Dedifferentiated amniotic fluid mesenchymal stem cell (primary cell): Measurements from ENCODE around the gene TFB1M.
A peak's percentile ranks its signal among the peaks of the same experiment; 100 is the strongest.
"Not testable (repeated sequence)": the region's sequence is repeated elsewhere in the genome, so short reads cannot be mapped to it uniquely, and the experiment has no call there.

Source experiments
- DNase-seq: peaks from one replicate; pipeline ENCODE4 v3.0.0-alpha.2; 2016; ENCODE audit errors: extremely low spot score

The TFB1M gene

GRCh38 chr6:155314092-155314772, at the start of gene TFB1M:
TFB1M (minus strand) TSS chr6:155314484; CDS start chr6:155314428, 56 bp downstream.
- DNase-seq = peak; percentile 98

- DNase-seq = not testable (repeated sequence)
Observed at GRCh38 chr6:155364021-155364420, 49.7 kb upstream of the TFB1M start.

- DNase-seq = not testable (repeated sequence)
Observed at GRCh38 chr6:155362968-155363632, 48.8 kb upstream of the TFB1M start.

- DNase-seq = no peak
Observed at GRCh38 chr6:155354167-155354566, 39.9 kb upstream of the TFB1M start.

- DNase-seq = no peak
Observed at GRCh38 chr6:155352811-155353210, 38.5 kb upstream of the TFB1M start.

GRCh38 chr6:155352130-155352420, 37.8 kb upstream of the TFB1M start:
- DNase-seq = no peak

- no peak for DNase-seq
Observed at GRCh38 chr6:155351273-155352129, 37.2 kb upstream of the TFB1M start.

GRCh38 chr6:155349956-155350355, 35.7 kb upstream of the TFB1M start:
- no peak for DNase-seq

GRCh38 chr6:155349129-155349528, 34.8 kb upstream of the TFB1M start:
- DNase-seq = no peak

- no peak for DNase-seq
Observed at GRCh38 chr6:155347800-155348199, 33.5 kb upstream of the TFB1M start.

GRCh38 chr6:155346957-155347356, 32.7 kb upstream of the TFB1M start:
- DNase-seq = no peak

GRCh38 chr6:155344341-155345006, 30.2 kb upstream of the TFB1M start:
- DNase-seq = no peak

GRCh38 chr6:155341130-155341828, 27.0 kb upstream of the TFB1M start:
- no peak for DNase-seq

GRCh38 chr6:155340464-155341129, 26.3 kb upstream of the TFB1M start:
- no peak for DNase-seq

- not testable (repeated sequence) for DNase-seq
Observed at GRCh38 chr6:155339929-155340328, 25.6 kb upstream of the TFB1M start.

GRCh38 chr6:155338237-155338636, 24.0 kb upstream of the TFB1M start:
- DNase-seq = not testable (repeated sequence)

GRCh38 chr6:155335265-155335664, 21.0 kb upstream of the TFB1M start:
- DNase-seq = no peak

- DNase-seq = not testable (repeated sequence)
Observed at GRCh38 chr6:155334073-155334472, 19.8 kb upstream of the TFB1M start.

- no peak for DNase-seq
Observed at GRCh38 chr6:155333414-155333813, 19.1 kb upstream of the TFB1M start.

- no peak for DNase-seq
Observed at GRCh38 chr6:155330922-155331321, 16.6 kb upstream of the TFB1M start.
